ENCODE measurements around the gene NDUFB11. TPM values are rescaled to one million over a fixed set of nuclear protein-coding genes. Genes with fewer than 3 reads are reported as not detected.

The NDUFB11 gene
- total RNA-seq, result 10 to 100 TPM; 84.6 to 97.1 TPM

GRCh38 chrX:47144626-47145394 is at the start of gene NDUFB11, which contains the start of gene RBM10:
TSS of gene NDUFB11 (minus strand) at chrX:47144702. CDS start at chrX:47144679, 23 bp downstream.
TSS of gene RBM10 (plus strand) at chrX:47145221. CDS start at chrX:47147482, 2,261 bp downstream.
- Histone ChIP-seq H3K9ac (ENCODE audit: low read depth in 2 of 2, low read length in 2 of 2) (peak within 1 kb of the TSS; percentile 75 to 92), H3K27ac (peak within 1 kb of the TSS; percentile 91), H3K27me3 (no peaks in the 10 kb centered on the region), H3K4me1 (no peaks in the 10 kb centered on the region), H3K4me3 (peak within 1 kb of the TSS; percentile 55), H3K36me3 (no peaks in the 10 kb centered on the region), H3K9me3 (no peaks in the 10 kb centered on the region)
- intact Hi-C loops (cut with DNase I), result no loop called here
- peak; percentile 62 for TF ChIP-seq CTCF (IDR thresholded peaks at IDR 0.05)
- DNase-seq, result peak; percentile 90

GRCh38 chrX:47193475-47194193 is 49.1 kb upstream of the NDUFB11 start, which contains the start of gene UBA1:
TSS of gene UBA1 (plus strand) at chrX:47193829. CDS start at chrX:47198803, 4,974 bp downstream.
- H3K9me3 ChIP-seq, result no peaks in the 10 kb centered on the region
- intact Hi-C loops (cut with DNase I), result loop anchor here (5.0 to 10.0 kb wide), 2 partner anchors 189 to 331 kb away; no protein-coding TSS in a partner anchor
- TF ChIP-seq CTCF (IDR thresholded peaks at IDR 0.05), result peak; percentile 77
- peak within 1 kb of the TSS; percentile 85 for H3K27ac ChIP-seq
- peak within 1 kb of the TSS; percentile 93 to 99 for H3K9ac ChIP-seq (ENCODE audit: low read depth in 2 of 2, low read length in 2 of 2)
- peak within 1 kb of the TSS; percentile 82 for H3K4me3 ChIP-seq
- peaks cover 3% of the 10 kb centered on the region for H3K27me3 ChIP-seq
- H3K36me3 ChIP-seq, result no peaks in the 10 kb centered on the region
- DNase-seq, result peak; percentile 100
- peaks cover 16% of the 10 kb centered on the region for H3K4me1 ChIP-seq

- TF ChIP-seq CTCF (IDR thresholded peaks at IDR 0.05), result no peak
- Histone ChIP-seq H3K27ac (no peak overlapping the region), H3K4me1 (peaks cover 16% of the 10 kb centered on the region), H3K9me3 (no peaks in the 10 kb centered on the region), H3K27me3 (peaks cover 3% of the 10 kb centered on the region), H3K9ac (ENCODE audit: low read depth in 2 of 2, low read length in 2 of 2) (no peak overlapping the region), H3K4me3 (peak overlapping the region; percentile 43), H3K36me3 (no peaks in the 10 kb centered on the region)
- no peak for DNase-seq
- intact Hi-C loops (cut with DNase I), result loop anchor here (5.0 to 10.0 kb wide), 2 partner anchors 190 to 333 kb away; no protein-coding TSS in a partner anchor
Measured at GRCh38 chrX:47191806-47192401, 47.4 kb upstream of the NDUFB11 start.

- no peaks in the 10 kb centered on the region for H3K9me3 ChIP-seq
- intact Hi-C loops (cut with DNase I), result loop anchor here (5.0 to 10.0 kb wide), 2 partner anchors 191 to 333 kb away; no protein-coding TSS in a partner anchor
- peak overlapping the region; percentile 41 for H3K27ac ChIP-seq
- peak; percentile 65 for DNase-seq
- peak overlapping the region; percentile 66 to 71 for H3K9ac ChIP-seq (ENCODE audit: low read depth in 2 of 2, low read length in 2 of 2)
- H3K4me3 ChIP-seq, result peak overlapping the region; percentile 43
- no peak for TF ChIP-seq CTCF (IDR thresholded peaks at IDR 0.05)
- H3K36me3 ChIP-seq, result no peaks in the 10 kb centered on the region
- H3K27me3 ChIP-seq, result peaks cover 3% of the 10 kb centered on the region
- peaks cover 16% of the 10 kb centered on the region for H3K4me1 ChIP-seq
Measured at GRCh38 chrX:47191331-47191730, 46.8 kb upstream of the NDUFB11 start.

Data from colonic mucosa (tissue), 4 donors.